Measurements from ENCODE around the gene TBL1Y.
"Not testable (repeated sequence)": the region's sequence is repeated elsewhere in the genome, so short reads cannot be mapped to it uniquely, and the experiment has no call there.

The TBL1Y gene

GRCh38 chrY:6974971-6975370 lies 64.5 kb downstream of the TBL1Y start:
- DNase-seq = no peak

- DNase-seq = no peak
Observed at GRCh38 chrY:6977783-6978182, 67.3 kb downstream of the TBL1Y start.

GRCh38 chrY:6983221-6983620 lies 72.7 kb downstream of the TBL1Y start:
- DNase-seq = no peak

GRCh38 chrY:6987811-6988210 lies 77.3 kb downstream of the TBL1Y start:
- DNase-seq = no peak

- no peak for DNase-seq
Observed at GRCh38 chrY:6989886-6990620, 79.6 kb downstream of the TBL1Y start.

GRCh38 chrY:6992041-6992440 lies 81.5 kb downstream of the TBL1Y start:
- DNase-seq = no peak

- DNase-seq = no peak
Observed at GRCh38 chrY:6995987-6996386, 85.5 kb downstream of the TBL1Y start.

GRCh38 chrY:6997503-6998066 lies 87.1 kb downstream of the TBL1Y start:
- DNase-seq = no peak

GRCh38 chrY:6999905-7000304 lies 89.4 kb downstream of the TBL1Y start:
- DNase-seq = no peak

GRCh38 chrY:7002581-7002980 lies 92.1 kb downstream of the TBL1Y start:
- DNase-seq = no peak

GRCh38 chrY:7007911-7008310 lies 97.4 kb downstream of the TBL1Y start:
- DNase-seq = no peak

- DNase-seq = no peak
Observed at GRCh38 chrY:7008578-7009355, 98.3 kb downstream of the TBL1Y start.

GRCh38 chrY:7013051-7013450 lies 102.6 kb downstream of the TBL1Y start:
- DNase-seq = no peak

- DNase-seq = no peak
Observed at GRCh38 chrY:7016521-7016920, 106.0 kb downstream of the TBL1Y start.

GRCh38 chrY:7017244-7018080 lies 107.0 kb downstream of the TBL1Y start:
- no peak for DNase-seq

GRCh38 chrY:7039037-7039436 lies 128.5 kb downstream of the TBL1Y start:
- no peak for DNase-seq

- DNase-seq = no peak
Observed at GRCh38 chrY:7040662-7041061, 130.2 kb downstream of the TBL1Y start.

GRCh38 chrY:7041983-7042382 lies 131.5 kb downstream of the TBL1Y start:
- DNase-seq = no peak

GRCh38 chrY:7052461-7052860 lies 142.0 kb downstream of the TBL1Y start:
- DNase-seq = not testable (repeated sequence)

- DNase-seq = no peak
Observed at GRCh38 chrY:7056886-7057285, 146.4 kb downstream of the TBL1Y start.

- no peak for DNase-seq
Observed at GRCh38 chrY:7078725-7079124, 168.2 kb downstream of the TBL1Y start.

- not testable (repeated sequence) for DNase-seq
Observed at GRCh38 chrY:7080548-7080947, 170.1 kb downstream of the TBL1Y start.

GRCh38 chrY:7085606-7086005 lies 175.1 kb downstream of the TBL1Y start:
- DNase-seq = no peak
